ENCODE data around the gene CCDC86. TPM values are rescaled to one million over a fixed set of nuclear protein-coding genes. Genes with fewer than 3 reads are reported as not detected.

Gene CCDC86
- total RNA-seq, 1 donor from 2014 or later = 4.3 TPM

- peak; percentile 77 for DNase-seq (ENCODE audit: low spot score)
These were observed 10.8 kb upstream of the CCDC86 start for GRCh38 chr11:60831143-60831500.

GRCh38 chr11:60831501-60832079 is 10.3 kb upstream of the CCDC86 start:
- DNase-seq (ENCODE audit: low spot score) = no peak

- no peak for DNase-seq (ENCODE audit: low spot score)
These were observed 7.0 kb upstream of the CCDC86 start for GRCh38 chr11:60834742-60835533.

GRCh38 chr11:60835534-60835846 is 6.4 kb upstream of the CCDC86 start:
- peak; percentile 32 for DNase-seq (ENCODE audit: low spot score)

- no peak for DNase-seq (ENCODE audit: low spot score)
These were observed 4.9 kb upstream of the CCDC86 start for GRCh38 chr11:60836866-60837515.

- no peak for DNase-seq (ENCODE audit: low spot score)
These were observed 3.8 kb upstream of the CCDC86 start for GRCh38 chr11:60838132-60838531.

GRCh38 chr11:60840470-60841430 is 1.2 kb upstream of the CCDC86 start:
- no peak for DNase-seq (ENCODE audit: low spot score)

GRCh38 chr11:60842668-60843600 is 1.0 kb downstream of the CCDC86 start:
- no peak for DNase-seq (ENCODE audit: low spot score)

- no peak for DNase-seq (ENCODE audit: low spot score)
These were observed 2.3 kb downstream of the CCDC86 start for GRCh38 chr11:60844045-60844869.

GRCh38 chr11:60844870-60845221 is 2.9 kb downstream of the CCDC86 start:
- no peak for DNase-seq (ENCODE audit: low spot score)

- no peak for DNase-seq (ENCODE audit: low spot score)
These were observed 3.4 kb downstream of the CCDC86 start for GRCh38 chr11:60845338-60845737.

- DNase-seq (ENCODE audit: low spot score) = no peak
These were observed 5.4 kb downstream of the CCDC86 start for GRCh38 chr11:60847281-60847680.

GRCh38 chr11:60847896-60848295 is 6.0 kb downstream of the CCDC86 start:
- no peak for DNase-seq (ENCODE audit: low spot score)

- no peak for DNase-seq (ENCODE audit: low spot score)
These were observed 6.8 kb downstream of the CCDC86 start for GRCh38 chr11:60848714-60849151.

GRCh38 chr11:60849641-60850520 is 8.0 kb downstream of the CCDC86 start:
- DNase-seq (ENCODE audit: low spot score) = no peak

- DNase-seq (ENCODE audit: low spot score) = no peak
These were observed 9.6 kb downstream of the CCDC86 start for GRCh38 chr11:60851327-60852104.

- no peak for DNase-seq (ENCODE audit: low spot score)
These were observed 10.4 kb downstream of the CCDC86 start for GRCh38 chr11:60852117-60852981.
